ENCODE data around the gene RCVRN.
A peak's percentile ranks its signal among the peaks of the same experiment; 100 is the strongest.

RCVRN gene

GRCh38 chr17:9895923-9896322 lies 9.1 kb downstream of the RCVRN start:
- DNase-seq = no peak

- DNase-seq = no peak
Observed at GRCh38 chr17:9894231-9894630, 10.8 kb downstream of the RCVRN start.

GRCh38 chr17:9893411-9894012 lies 11.6 kb downstream of the RCVRN start:
- DNase-seq = no peak

- peak; percentile 26 for DNase-seq
Observed at GRCh38 chr17:9890124-9890523, 14.9 kb downstream of the RCVRN start.

- no peak for DNase-seq
Observed at GRCh38 chr17:9887508-9887907, 17.6 kb downstream of the RCVRN start.

GRCh38 chr17:9886141-9886930 lies 18.7 kb downstream of the RCVRN start:
- DNase-seq = no peak

GRCh38 chr17:9883451-9883850 lies 21.6 kb downstream of the RCVRN start:
- no peak for DNase-seq

- no peak for DNase-seq
Observed at GRCh38 chr17:9880582-9880999, 24.5 kb downstream of the RCVRN start.

GRCh38 chr17:9878786-9879525 lies 26.1 kb downstream of the RCVRN start:
- DNase-seq = no peak

GRCh38 chr17:9878356-9878755 lies 26.7 kb downstream of the RCVRN start:
- DNase-seq = no peak

- DNase-seq = no peak
Observed at GRCh38 chr17:9875441-9875840, 29.6 kb downstream of the RCVRN start.

GRCh38 chr17:9874722-9875121 lies 30.3 kb downstream of the RCVRN start:
- DNase-seq = no peak

GRCh38 chr17:9872852-9873251 lies 32.2 kb downstream of the RCVRN start:
- DNase-seq = no peak

GRCh38 chr17:9868552-9868951 lies 36.5 kb downstream of the RCVRN start:
- no peak for DNase-seq

GRCh38 chr17:9865586-9865985 lies 39.5 kb downstream of the RCVRN start:
- DNase-seq = no peak

- no peak for DNase-seq
Observed at GRCh38 chr17:9862949-9863348, 42.1 kb downstream of the RCVRN start.

- no peak for DNase-seq
Observed at GRCh38 chr17:9862220-9862619, 42.9 kb downstream of the RCVRN start.

- no peak for DNase-seq
Observed at GRCh38 chr17:9860851-9861250, 44.2 kb downstream of the RCVRN start.

GRCh38 chr17:9859781-9860180 lies 45.3 kb downstream of the RCVRN start:
- DNase-seq = no peak

- DNase-seq = no peak
Observed at GRCh38 chr17:9855036-9855435, 50.0 kb downstream of the RCVRN start.

- no peak for DNase-seq
Observed at GRCh38 chr17:9854255-9854654, 50.8 kb downstream of the RCVRN start.

- no peak for DNase-seq
Observed at GRCh38 chr17:9850151-9850550, 54.9 kb downstream of the RCVRN start.
